Left renal cortex interstitium (tissue), 4 donors: ENCODE measurements around the gene STAMBPL1. TPM values are rescaled to one million over a fixed set of nuclear protein-coding genes. Genes with fewer than 3 reads are reported as not detected.
"Not testable (repeated sequence)": the region's sequence is repeated elsewhere in the genome, so short reads cannot be mapped to it uniquely, and the experiment has no call there.

Source experiments
- DNase-seq, 4 donors: peaks; one replicate each; pipeline ENCODE4 v3.0.0-alpha.2; 2013; ENCODE audit warnings: low read depth in 4 of 4, low spot score in 2 of 4, missing footprints in 1 of 4
- polyA plus RNA-seq, 4 donors: library from polyadenylated mRNA; unstranded; fragments of 120-200 nt; gene quantifications; one replicate each; pipeline ENCODE4 v1.2.1, GENCODE V29; 2013; ENCODE audit not compliant: insufficient read length in 4 of 4

Gene STAMBPL1
- polyA plus RNA-seq, 4 donors: 1.9 to 2.3 (median 2.2) TPM

GRCh38 chr10:88916986-88917385 is 36.9 kb downstream of the STAMBPL1 start:
- no peak for DNase-seq

GRCh38 chr10:88918191-88918905 is 38.3 kb downstream of the STAMBPL1 start:
- no peak for DNase-seq

- no peak for DNase-seq
Observed at GRCh38 chr10:88919041-88919440, 39.0 kb downstream of the STAMBPL1 start.

GRCh38 chr10:88920198-88920597 is 40.2 kb downstream of the STAMBPL1 start:
- DNase-seq: no peak

GRCh38 chr10:88920986-88921593 is 41.0 kb downstream of the STAMBPL1 start:
- DNase-seq: no peak

GRCh38 chr10:88922041-88922440 is 42.0 kb downstream of the STAMBPL1 start:
- no peak for DNase-seq

- no peak for DNase-seq
Observed at GRCh38 chr10:88923520-88923919, 43.5 kb downstream of the STAMBPL1 start.

GRCh38 chr10:88926566-88927415 is 46.7 kb downstream of the STAMBPL1 start:
- DNase-seq: no peak

GRCh38 chr10:88927416-88927690 is 47.3 kb downstream of the STAMBPL1 start:
- DNase-seq: no peak

- no peak for DNase-seq
Observed at GRCh38 chr10:88928254-88928653, 48.2 kb downstream of the STAMBPL1 start.

- no peak for DNase-seq
Observed at GRCh38 chr10:88931548-88931947, 51.5 kb downstream of the STAMBPL1 start.

- DNase-seq: not testable (repeated sequence)
Observed at GRCh38 chr10:88932029-88932428, 52.0 kb downstream of the STAMBPL1 start.

- peak in 1 of 4 donors; percentile 69 for DNase-seq
Observed at GRCh38 chr10:88932539-88933256, 52.7 kb downstream of the STAMBPL1 start.

- DNase-seq: no peak
Observed at GRCh38 chr10:88933564-88933963, 53.5 kb downstream of the STAMBPL1 start.

- peak in 1 of 4 donors; percentile 73 for DNase-seq
Observed at GRCh38 chr10:88934900-88935672, 55.0 kb downstream of the STAMBPL1 start.

- DNase-seq: no peak
Observed at GRCh38 chr10:88936656-88937055, 56.6 kb downstream of the STAMBPL1 start.

- DNase-seq: no peak
Observed at GRCh38 chr10:88938039-88938438, 58.0 kb downstream of the STAMBPL1 start.

GRCh38 chr10:88938938-88939337 is 58.9 kb downstream of the STAMBPL1 start:
- DNase-seq: no peak

GRCh38 chr10:88941026-88941425 is 61.0 kb downstream of the STAMBPL1 start:
- DNase-seq: no peak

- no peak for DNase-seq
Observed at GRCh38 chr10:88943778-88944177, 63.7 kb downstream of the STAMBPL1 start.
